Measurements from ENCODE around the gene A4GNT.
"Not testable (repeated sequence)": the region's sequence is repeated elsewhere in the genome, so short reads cannot be mapped to it uniquely, and the experiment has no call there.

A4GNT gene

DNA sequence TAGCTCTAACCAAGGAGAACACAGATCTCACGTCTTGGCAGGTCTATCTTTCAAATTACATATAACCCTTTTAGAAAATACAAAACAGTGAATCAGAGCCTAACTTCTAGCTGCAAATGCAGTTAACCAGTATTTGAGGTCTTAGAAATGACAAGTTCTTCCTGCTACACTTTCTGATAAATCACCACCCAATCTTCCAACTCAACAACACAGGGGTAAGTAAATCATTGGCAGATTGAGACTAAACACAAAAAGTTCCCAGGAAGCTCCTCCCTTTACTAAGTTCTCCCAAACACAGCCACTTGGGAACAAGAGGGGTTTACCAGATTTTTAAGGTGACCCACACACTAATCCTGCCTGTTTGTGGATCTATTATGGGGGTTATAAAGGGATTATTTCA is at the start of gene A4GNT:
Gene A4GNT (minus strand): TSS at position 152 of the 400 bp plus-strand sequence. CDS start 1,134 bp downstream, outside the sequence.
- no peak for DNase-seq

DNA sequence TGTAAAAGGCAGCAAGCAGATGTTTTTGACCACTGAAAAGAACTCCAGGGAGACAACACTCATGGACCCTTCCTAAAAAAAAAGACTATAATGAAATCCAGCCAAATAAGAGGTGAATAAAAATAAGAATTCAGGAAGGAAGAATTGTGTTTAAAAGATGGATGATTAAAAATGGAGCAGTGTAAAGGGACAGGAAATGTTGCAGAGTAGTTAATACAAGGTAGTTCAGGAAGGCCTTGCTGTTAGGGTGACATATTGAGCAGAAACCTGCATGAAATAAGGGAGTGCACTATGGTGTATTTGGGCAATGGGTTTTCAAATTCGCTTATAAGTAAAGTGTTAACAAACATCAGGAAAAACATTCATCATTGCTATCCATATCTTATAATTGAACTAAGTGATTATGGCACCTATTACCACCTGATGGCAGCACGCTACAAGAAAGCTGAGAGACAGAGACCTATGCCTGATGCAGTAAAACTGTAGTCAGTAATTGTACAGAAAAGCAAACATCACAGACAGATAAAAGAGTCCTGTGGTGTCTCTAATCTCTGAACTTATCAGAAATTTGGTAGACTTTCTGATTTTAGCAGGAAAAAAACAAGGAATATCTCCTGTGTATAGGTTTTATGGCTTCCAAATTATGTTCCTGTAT is 48.3 kb upstream of the A4GNT start:
- DNase-seq: peak; percentile 31

DNA sequence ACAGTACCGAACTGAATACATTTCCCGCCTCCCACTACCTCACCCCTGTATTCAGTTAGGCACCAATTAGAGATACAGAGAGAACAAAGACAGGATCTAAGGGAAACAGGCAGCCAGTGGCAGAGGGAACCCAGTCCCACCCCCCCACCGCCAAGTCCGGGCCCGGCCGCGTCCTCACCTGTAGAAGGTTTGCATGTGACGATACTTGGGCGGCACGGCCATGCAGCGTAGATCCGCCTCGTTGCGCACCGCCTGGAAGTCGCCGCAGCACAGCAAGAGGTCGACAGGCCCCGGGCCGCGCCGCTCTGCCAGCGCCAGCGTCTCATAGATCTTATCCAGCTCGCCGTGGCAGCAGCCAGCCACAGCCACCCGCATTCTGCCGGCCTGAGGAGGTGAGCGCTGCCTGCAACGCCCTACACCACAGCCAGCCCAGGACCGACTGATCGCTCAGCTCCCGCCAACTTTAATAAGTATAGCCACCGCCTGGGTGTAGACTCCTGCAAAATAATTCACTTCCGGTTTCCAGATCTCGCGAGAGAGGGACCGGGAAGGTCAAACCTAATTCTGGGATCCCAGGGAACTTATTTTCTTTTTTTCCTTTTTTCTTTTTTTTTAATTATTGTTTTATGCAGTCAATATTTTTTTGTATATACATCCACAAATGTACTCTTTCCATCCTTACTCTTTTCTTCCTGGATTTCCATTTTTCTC is 42.4 kb upstream of the A4GNT start, which contains the start of gene DBR1:
Gene DBR1 (minus strand): TSS at position 501 of the 711 bp plus-strand sequence. CDS start 126 bp downstream, at position 375.
- peak; percentile 82 for DNase-seq

DNA sequence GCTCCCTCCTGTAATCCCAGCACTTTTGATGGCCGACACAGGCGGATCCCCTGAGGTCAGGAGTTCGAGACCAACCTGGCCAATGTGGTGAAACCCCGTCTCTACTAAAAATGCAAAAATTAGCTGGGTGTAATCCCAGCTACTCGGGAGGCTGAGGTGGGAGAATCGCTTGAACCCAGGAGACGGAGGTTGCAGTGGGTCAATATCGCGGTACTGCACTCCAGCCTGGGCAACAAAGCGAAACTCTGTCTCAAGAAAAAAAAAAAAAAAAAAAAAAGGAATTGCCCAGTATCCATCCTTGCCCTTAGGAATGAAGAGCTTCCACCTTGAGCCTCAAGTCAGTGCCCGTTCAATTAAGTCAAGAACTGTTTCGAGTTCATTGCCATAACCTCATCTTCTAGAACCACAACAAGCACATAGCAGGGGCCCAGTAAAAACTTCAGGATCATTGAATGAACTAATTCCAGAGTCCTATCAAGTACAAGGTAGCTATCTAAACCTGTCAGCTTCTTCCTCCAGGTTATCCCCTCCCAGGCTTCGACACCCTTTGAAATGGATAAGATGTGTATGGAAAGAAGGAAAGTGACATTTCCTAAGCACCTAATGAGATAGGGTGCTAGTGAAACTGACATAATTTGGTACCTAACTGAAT is 41.7 kb upstream of the A4GNT start:
- DNase-seq: no peak

DNA sequence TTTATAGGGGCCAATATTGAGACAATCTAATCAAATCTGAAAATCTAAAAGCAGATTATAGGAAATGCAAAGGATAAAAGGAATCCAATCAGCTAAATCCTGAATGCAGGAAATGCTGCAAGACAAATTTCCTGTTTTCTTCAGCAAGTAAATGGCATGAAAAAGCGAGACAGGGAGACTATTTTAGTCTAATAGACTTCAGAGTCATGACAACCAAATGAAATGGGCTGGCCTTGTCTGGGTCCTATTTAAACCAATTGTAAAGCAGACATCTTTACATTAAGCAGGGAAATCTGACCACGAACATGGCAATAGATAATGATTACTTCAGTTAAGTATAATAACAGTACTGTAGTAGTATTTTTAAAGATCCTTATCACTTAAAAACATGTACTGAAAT is 40.4 kb upstream of the A4GNT start:
- DNase-seq: no peak

DNA sequence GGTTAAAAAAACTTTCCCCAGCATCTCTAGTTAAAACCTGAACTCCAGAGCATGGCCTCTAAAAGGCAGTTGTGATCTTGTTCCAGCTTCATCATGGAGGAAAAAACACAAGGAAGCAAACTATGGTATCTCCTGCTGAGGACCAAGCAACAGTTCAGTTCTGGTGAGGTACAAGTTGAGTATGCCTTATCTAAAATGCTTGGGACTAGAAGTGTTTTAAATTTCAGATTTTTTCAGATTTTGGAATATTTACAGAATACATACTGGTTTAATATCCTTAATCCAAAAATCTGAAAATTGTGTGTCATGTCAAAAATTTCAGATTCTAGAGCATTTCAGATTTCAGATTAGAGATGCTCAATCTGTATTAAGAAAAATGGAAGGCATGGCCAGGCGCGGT is 32.9 kb upstream of the A4GNT start:
- no peak for DNase-seq

DNA sequence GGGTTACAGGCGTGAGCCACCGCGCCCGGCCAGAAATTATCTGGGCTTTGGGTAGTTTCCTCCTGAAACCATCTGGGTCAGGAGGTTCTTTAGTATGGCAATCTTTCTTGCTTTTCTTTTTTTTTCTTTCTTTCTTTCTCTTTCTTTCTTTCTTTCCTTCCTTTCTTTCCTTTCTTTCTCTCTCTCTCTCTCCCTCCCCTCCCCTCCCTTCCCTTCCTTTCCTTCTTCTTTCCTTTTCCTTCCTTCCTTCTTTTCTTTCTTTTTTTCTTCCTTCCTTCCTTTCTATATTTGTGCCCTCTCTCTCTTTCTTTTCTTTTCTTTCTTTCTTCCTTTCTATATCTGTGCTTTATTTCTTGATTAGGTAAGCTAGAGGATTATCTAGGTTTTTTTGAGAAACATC is 25.6 kb upstream of the A4GNT start:
- no peak for DNase-seq

DNA sequence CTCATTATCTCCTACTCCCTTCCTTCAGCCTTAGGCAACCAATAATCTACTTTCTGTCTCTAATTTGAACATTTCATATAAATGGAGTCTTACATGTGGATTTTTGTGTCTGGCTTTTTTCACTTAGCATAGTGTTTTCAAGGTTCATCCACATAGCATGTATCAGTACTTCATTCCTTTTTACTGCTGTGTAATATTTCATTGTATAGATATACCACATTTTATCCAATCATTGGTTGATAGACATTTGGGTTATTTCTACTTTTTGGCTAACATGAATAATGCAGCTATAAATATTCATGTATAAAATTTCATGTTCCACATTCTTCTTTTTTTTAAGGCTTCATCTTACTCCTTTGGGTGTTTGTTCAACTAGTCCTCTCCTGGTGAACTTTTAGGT is 22.3 kb upstream of the A4GNT start:
- no peak for DNase-seq

DNA sequence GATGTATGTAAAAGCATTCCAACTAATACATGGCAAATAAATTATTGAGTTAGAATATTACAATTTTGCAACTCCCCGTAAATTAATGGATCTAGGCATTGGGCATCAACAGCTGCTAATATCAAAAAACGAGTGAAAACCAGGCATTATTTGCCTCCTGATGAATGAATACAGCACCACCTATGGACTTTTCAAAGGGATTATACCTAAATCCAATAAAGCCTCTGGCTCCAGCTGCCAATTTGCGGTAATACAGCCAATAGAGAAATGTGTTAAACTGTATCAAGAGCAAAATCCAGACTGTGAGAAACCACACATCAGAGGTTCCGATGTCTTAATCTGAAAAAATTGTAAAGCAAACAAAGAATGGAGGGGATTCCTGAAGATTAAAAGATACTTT is 16.3 kb upstream of the A4GNT start:
- DNase-seq: no peak

DNA sequence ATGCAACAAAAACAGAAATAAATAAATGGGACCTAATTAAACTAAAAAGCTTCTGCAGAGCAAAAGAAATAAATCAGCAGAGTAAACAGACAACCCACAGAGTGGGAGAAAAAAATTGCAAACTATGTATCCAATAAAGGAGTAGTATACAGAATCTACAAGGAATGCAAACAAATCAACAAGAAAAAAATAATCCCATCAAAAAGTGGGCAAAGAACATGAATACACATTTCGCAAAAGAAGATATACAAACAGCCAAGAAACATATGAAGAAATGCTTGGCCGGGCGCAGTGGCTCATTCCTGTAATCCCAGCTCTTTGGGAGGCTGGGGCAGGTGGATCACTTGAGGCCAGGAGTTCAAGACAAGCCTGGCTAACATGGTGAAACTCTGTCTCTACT is 10.0 kb upstream of the A4GNT start:
- not testable (repeated sequence) for DNase-seq

DNA sequence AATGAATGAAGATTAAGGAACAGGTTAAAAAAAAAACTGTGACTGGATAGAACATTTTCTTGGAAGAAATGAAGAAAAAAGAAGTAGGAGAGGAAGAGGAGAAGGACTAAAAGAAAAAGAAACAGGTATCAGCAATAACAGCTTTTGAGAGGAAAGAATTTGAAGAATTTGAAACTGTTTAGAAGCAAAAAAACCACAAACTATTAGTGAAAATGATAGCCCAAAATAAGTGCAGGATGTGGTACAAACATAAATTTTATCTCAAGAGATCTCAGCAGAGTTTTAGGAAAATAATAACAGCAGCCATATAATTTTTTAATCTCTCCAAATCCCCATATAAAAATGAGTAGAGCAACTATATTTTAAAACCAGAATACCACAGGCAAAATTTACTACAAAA is 8.8 kb upstream of the A4GNT start:
- DNase-seq: no peak

DNA sequence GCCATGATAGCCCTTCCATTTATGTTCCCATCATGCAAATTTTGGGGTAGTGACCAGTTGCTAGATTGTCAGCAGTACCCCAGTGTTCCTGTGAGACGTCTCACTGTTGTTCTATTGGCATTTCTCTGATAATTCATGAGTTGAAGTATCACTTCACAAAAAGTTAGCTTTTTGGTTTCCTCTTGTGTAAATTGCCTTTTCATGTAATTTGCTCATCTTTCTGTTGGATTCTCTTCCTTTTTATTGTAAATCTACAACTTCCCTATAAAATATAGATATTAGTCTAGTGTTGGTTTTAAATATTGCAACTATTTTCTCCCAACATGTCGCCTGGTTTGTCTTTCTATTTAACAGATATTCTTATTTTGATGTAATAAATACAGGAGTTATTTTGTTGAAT is 7.5 kb upstream of the A4GNT start:
- no peak for DNase-seq

DNA sequence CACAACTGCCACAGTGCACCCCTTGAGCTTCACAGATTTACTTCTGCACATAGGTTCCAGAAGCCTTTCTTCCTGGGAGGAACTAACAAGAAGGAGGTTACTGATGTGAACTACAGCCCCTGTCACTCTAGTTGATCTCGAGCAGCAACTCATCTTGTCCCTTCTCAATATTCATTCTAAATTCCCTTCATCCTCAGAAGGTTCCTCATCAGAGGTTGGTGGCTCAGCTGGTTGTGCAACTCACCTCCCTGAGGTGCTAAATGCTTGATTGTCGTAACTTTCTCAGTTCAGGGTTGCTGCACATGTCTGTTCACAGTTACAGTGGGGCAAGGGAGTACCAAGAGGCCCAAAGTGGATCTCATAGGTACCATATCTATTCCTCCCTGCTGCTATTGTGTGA is 5.7 kb upstream of the A4GNT start:
- DNase-seq: no peak

DNA sequence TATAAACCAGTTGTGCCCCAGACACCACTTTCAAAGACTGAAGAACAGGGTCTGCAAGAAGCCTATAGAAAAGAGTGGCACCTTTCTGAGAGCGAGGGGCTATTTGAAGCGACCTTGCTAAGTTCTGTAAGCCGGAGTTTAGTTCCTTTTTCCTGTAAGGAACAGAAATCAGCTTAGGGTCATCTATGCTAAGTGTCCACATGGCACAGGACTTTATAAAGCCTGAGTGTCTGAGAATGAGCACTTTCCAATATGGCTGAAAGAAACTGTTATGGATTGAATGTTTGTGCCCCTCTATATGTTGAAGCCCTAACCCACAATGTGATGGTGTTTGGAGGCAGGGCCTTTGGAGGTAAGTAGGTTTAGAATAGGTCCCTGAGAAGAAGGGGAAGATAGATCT is 4.0 kb upstream of the A4GNT start:
- no peak for DNase-seq

DNA sequence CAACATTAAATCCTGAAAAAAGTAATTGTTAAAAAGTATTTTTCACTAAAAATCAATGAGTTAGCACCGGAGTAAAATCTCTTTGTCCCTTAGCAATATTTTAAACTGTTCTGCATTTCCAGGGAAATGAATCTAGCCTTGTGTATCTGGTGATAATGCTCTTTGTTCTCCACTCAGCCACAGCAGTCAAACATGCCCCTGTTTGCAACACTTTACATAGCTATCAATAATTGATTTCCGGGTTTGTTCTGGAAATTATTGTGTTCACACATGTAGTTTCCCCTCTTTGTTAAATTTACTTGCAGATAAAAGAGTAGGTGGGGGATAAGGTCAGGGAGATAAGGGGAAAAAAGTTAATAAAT is 3.6 kb upstream of the A4GNT start:
- no peak for DNase-seq

DNA sequence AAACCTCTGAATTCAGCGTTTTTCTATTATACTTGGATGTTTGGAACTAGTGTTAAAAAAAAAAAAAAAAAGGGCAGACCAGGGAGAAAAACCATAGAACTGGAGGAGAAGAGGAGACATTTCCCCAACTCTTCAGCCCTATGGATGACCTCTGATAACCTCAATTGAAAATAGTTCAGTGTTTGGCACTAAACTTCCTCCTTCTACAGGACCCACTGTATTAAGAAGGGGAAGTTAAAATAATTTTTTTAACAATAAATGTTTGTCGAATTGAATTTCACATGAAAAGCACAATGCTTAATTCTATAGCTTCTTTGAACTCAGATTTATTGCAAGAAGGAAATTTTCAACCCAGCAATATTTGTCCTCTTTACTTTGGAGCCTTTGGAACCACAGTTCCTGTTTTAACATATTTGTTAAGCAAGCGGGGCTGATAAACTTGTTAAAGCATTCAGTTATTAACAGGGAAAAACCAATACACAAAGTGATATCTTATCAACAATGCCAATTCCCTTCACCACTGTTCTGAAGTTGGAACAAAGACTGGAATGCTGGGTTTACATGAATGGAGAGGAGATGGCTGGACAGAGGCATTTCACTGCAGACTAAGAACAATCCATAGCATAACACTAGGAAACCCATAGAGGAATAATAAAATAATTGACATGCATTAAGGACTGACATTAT is 3.1 kb upstream of the A4GNT start:
- no peak for DNase-seq

DNA sequence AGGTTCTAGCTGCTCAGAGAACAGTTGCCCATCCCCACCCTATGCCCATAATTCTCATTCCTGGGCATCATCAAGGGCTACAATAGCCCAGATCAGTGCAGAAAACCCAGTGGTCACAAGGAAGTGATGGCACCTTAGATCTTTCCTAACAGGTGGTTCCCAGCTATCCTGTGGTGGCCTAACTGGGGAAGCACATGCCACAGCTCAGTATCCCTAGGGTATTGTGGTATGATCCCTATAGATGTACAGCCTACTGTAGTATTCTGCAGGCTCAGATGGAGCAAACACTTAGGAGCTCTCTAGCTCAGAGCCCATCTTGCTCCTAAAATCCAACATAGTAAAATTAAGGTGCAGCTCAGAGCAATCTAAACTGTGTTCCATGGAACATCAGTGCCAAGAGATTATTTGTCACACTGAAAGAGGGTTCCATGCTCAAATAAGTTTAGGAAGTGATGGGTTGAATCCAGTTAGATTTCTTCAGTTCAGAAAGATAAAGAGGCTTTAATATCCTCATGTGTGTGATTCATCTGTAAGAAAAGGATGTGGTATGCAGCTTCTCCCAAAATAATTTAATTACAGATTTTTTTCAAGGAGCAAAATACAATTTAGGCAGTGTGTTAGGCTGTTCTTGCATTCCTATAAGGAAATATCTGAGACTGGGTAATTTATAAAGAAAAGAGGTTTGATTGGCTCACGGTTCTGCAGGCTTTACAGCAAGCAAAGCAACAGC is 4.4 kb downstream of the A4GNT start:
- DNase-seq: no peak

DNA sequence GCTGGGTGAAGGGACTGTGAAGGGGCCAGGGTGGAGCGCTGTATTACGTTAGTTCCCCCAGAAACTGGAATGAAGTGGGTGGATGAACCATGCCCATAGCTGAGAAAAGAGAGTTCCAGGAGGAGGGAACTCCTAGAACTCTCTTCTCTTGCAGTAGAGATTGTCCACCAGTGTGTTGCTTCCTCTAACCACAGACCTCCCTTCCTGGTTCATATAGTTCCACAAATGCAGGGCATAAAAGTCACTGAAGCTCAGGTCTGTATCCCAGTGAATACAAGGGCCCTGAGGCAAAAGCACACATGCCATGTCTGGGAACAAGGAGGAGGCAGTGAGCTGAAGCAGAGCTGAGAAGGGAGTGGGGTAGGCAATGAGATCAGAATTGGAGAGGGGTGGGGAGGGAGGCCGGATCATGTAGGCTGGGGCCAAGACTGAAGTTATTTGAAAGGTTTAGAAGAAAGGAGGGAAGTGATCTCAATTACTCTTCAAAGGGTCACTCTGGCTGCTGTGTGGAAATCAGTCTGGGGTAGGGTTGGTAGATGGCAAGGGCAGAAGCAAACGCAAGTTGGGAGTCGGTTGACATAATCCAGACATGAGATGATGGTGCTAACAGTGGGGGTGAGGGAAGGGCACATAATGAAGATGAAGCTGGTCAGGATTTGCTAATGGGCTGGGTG is 6.5 kb downstream of the A4GNT start:
- peak; percentile 9 for DNase-seq

DNA sequence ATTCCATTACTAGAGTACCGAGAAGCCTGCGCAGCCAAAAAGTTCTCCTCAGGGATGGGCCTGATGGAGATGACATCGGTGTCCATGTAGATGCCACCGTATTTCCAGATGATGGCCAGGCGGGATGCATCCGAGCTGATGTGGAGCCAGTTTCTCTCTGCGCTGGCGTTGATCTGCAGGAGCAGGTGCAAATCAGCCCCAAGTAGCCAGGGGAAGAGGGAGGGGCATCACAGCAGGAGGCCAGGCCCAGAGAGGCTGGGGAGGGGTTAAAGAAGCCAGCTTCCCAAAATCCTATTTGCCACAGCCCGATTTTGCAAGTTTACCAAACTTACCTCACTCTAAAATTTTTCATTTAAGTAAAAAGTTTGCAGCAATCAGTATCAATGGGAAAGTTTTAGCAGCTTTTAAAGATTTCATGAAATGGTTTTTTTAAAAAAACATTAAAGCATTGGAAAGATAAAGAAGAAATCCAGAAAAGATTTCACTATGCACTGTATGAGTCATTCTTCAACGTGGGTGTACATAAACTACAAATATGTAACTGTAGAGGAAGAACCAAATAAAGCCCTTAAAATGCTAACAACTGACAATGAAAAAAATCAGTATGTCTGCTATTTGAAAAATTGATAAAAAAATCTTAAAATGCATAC is 7.4 kb downstream of the A4GNT start:
- no peak for DNase-seq

DNA sequence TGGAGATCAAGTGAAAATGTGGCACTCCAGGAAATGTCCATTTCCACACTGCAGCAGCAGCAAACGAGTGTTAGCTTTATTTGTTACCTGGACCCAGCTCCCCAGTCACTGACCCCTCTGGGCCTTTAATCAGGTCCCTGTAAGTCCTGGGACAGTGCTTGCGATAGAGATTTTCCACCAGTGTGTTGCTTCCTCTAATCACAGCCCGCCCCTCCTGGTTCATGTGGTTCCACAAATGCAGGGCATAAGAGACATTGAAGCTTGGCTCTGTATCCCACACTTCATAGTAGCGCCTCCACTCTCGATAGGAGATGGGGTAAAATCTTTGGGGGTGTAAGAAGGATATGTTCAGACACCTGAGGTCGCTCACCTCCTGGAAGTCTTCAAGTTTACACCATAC is 8.0 kb downstream of the A4GNT start:
- no peak for DNase-seq

DNA sequence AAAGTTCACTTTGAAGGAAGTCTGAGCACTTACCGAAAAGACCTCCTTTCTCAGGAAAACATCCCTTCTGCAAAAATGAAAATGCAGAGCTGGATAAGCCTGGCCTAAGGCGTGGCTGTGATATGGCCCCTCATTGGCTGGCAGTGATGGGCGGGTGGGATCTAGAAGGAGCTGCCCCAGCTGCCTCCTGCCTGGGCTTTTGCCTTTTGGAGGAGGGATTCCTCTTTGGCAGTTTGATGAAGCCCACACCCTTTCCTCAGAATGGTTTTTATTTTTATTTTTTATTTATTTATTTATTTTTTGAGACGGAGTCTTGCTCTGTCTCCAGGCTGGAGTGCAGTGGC is 12.8 kb downstream of the A4GNT start:
- DNase-seq: no peak
